GM12865 (cell line): ENCODE data around the gene MT1H.

Source experiments
- DNase-seq: peaks from one replicate; pipeline ENCODE4 v3.0.0; 2010; ENCODE audit warnings: low read depth
- H3K4me3 ChIP-seq: 2 replicates; pipeline ENCODE4 v1.5.1; 2011; ENCODE audit warnings: mild to moderate bottlenecking, low read depth, low read length, control low read depth
- TF ChIP-seq, protein P1 (sequence below): IDR thresholded peaks from 2 replicates; pipeline ENCODE4 v1.5.1; 2011; ENCODE audit warnings: low read length, control low read depth, low read depth, inconsistent platforms; ENCODE audit not compliant: insufficient read depth; ENCODE audit errors: missing control alignments

The MT1H gene

GRCh38 chr16:56701534-56701933, 31.9 kb downstream of the MT1H start:
- DNase-seq, result no peak
- TF ChIP-seq, protein P1, sequence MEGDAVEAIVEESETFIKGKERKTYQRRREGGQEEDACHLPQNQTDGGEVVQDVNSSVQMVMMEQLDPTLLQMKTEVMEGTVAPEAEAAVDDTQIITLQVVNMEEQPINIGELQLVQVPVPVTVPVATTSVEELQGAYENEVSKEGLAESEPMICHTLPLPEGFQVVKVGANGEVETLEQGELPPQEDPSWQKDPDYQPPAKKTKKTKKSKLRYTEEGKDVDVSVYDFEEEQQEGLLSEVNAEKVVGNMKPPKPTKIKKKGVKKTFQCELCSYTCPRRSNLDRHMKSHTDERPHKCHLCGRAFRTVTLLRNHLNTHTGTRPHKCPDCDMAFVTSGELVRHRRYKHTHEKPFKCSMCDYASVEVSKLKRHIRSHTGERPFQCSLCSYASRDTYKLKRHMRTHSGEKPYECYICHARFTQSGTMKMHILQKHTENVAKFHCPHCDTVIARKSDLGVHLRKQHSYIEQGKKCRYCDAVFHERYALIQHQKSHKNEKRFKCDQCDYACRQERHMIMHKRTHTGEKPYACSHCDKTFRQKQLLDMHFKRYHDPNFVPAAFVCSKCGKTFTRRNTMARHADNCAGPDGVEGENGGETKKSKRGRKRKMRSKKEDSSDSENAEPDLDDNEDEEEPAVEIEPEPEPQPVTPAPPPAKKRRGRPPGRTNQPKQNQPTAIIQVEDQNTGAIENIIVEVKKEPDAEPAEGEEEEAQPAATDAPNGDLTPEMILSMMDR, result no peak
- no peak overlapping the region for H3K4me3 ChIP-seq

DNA sequence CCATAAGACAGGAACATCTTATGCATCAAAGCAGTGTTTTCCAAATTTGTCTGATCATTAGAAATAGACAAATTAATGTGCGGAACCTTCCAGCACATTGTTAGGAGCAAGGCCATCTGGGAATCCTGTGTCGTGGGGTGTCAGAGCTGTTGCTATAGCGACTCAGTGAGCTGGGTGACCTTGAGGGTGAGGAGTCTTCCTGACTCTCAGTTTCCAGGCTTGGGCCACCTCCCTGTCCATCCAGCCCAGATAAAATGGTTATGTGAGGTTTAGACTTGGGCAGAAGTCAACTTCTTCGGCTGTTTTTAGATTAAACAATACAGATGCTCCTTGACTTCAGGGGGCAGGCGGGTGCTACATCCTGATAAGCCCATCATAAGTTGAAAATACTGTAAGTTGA, 33.2 kb downstream of the MT1H start:
- DNase-seq, result no peak
- no peak overlapping the region for H3K4me3 ChIP-seq
- TF ChIP-seq, protein P1, result no peak

DNA sequence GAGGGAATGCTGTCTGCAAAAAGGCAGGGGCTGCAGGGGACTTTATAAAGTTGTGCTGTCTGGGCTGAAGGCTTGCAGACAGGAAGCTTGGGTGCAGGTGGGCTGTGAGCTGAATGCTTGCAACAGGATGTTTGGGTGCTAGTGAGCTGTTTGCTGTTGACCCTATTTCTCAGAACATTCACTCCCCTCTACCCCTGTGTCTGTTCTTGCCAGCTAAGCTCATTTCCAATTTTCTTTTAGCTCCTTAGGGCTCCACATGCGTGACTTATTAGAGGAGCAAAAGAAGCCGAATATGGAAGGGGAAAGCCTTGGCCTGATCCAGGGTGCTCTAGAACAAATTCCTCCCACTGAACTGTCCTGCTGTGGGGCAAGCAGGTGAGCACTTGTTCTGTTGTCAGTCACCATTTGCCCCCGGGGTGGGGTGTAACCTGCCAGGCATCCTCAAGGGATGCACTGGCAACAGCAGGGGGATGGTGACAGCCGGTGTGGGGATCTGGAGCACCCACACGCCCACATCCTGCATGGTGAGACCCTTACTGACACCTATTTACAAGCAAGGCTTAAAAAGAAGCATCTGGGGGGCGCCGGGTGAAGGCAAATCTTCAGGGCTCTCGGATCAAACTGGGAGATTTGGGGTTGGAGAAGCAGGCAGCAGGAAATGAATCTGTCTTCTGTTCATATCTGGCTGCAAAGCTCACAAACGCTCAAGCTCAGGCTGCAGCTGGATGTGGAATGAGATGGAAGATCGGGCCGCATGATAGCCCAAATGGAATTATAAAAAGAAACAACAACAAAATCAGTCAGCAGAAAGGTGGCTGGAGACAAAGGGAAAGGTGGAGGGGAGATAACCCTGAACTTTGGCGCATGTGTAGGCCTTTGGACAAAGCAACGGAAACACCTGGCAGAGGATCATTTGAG, 39.2 kb downstream of the MT1H start:
- no peak overlapping the region for H3K4me3 ChIP-seq
- no peak for DNase-seq

DNA sequence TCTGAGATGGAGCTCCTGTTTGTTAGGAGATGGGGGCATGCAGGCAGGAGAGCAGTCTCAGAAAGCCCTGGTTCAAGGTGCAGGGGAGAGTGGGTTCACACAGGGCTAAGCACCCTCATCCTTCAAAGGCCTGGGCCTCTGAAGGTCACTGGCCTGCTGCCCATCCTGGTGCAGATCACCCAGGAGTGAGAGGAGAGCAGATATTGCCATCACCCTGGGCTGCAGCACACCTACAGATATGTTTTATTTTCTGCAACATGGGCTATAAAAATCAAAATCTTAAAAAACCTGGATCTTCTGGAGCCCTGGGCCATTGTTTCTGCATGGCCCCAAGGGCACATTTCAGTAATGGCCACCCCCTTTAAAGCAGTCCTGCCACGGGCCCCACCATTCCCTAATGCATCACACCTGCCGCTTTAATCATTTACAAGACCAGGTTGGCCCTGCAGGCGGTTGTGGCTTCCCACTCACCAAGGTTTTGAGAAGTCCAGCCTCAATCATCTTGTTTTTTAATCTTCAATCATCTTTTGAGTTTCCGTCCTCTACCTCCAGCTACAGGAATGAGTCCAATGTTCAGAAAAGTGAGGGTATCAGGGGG, 39.9 kb downstream of the MT1H start:
- TF ChIP-seq, protein P1, result no peak
- no peak for DNase-seq
- no peak overlapping the region for H3K4me3 ChIP-seq

More for the DNA sequence above, 39.2 kb downstream of the MT1H start:
- TF ChIP-seq, protein P1, result no peak

DNA sequence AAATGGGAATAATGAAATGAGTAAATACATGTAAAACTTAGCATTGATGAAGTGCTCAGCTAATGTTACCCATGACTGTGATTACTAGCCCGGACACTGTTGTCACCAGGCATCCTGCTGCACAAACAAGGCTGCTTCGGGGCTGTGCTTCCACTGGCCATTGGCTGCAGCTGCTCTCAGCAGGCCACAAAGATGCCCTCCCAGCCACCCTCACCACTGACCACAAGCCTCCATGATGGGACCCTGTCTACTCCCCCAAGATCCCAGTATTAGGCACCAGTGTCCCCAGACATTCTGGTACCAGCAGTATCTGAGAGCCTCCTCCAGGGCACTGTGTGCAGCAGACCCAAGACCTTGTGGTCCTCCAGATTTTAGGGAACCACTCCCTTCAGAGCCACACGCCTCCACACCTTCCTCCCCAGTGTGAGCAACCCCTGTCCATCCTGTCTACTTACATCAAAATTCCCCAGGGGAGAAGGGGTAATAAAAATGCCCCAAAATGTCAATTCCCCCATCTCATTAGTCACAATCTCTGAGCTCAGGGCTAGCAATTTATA, 40.6 kb downstream of the MT1H start:
- DNase-seq, result no peak
- TF ChIP-seq, protein P1, result no peak
- H3K4me3 ChIP-seq, result no peak overlapping the region

DNA sequence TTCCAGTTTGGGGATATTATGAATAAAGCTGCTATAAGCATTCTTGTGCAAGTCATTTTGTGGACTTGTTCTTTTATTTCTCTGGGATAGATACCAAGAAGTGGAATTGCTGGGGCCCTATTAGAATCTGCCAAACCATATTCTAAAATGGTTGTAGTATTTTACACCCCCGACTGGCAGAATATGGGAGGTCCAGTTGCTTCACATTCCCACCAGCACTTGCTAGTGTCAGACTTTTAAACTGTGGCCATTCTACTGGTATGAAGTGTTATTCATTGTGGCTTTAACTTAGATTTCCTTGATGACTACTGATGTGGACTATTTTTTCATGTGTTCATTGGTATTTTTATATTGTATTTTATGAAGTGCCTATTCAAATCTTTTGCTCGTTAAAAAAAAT, 42.2 kb downstream of the MT1H start:
- TF ChIP-seq, protein P1, result no peak
- no peak overlapping the region for H3K4me3 ChIP-seq
- no peak for DNase-seq
